ENCODE data around the gene HCFC1R1.

Gene HCFC1R1

GRCh38 chr16:3032624-3033023, 8.9 kb upstream of the HCFC1R1 start:
- DNase-seq = no peak

DNA sequence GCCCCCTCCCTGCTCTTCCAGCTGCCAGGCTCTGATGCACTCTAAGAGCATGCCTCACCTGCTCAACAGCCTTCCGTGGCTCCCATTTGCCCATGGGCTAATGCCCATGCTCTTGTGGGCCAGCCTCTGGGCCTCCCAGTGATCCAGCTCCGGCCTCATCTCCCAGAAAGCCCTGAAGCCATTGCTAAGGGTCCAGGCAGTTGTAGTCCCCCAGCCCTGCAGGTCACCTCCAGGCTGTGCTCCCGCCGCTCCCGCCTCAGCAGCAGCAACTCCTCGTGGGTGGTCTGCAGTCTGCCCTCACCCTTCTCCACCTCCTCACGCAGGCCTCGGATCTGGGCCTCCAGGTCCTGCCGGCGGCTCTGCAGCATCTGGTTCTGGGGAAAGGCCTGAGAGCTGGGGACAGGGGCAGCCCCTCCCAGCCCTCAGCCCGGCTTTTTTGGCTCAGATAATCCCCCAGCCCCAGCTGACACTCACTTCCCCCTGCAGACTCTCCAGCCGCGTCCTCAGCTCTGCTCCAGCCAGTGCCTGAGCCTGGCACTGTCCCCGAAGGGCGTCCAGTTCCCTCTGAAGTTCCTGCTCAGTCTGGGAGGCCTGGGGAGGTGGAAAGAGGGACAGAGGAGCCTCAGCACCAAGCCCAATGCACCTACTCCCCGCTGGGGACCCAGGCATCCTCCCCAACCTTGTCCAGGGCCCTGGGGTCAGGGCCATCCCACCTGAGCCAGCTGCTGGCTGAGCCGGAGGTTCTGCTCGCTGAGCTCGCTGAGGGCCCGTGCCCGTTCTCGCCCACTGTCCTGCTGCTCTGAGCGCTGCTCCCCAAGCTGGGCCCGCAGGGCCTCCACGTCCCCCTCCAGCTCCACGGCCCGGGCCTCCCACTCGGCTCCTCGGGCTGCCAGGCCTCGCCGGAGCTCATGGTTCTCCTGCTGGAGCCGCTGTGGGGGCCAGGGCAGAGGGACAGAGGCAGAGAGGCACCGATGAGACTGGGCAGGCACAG, 6.8 kb upstream of the HCFC1R1 start:
- no peak for DNase-seq

GRCh38 chr16:3029491-3030221, 5.9 kb upstream of the HCFC1R1 start:
- peak in 1 of 2 experiments; percentile 34 for DNase-seq

DNA sequence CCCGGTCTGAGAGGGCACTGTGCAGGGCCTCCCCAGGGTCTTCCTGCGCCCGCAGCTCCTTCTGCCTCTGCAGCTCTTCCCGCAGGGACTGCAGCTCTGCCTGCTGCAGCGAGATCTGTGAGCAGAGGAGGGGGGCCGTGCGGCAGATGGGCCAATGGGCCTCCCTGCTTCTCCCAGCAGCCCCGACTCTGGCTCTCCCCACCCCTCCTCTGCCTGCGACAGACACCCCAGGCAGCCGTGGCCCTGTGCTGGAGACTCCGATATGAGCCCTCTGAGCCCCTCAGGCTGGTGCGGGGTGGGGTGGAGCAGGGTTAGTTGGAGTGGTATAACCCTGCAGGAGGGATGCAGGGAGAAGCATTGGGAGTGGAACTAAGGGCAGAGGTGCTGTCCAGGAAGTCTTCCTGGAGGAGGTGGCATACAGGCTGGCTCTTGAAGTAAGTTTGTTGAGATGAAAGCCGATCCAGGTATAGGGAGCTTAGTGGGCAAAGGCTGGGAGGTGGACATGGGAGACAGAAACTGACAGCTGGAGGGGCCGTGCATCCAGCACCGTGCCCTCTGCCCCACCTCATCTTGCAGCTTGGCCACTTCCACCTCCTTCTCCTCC, 5.1 kb upstream of the HCFC1R1 start:
- DNase-seq = no peak

GRCh38 chr16:3027983-3028715, 4.4 kb upstream of the HCFC1R1 start:
- peak; percentile 37 to 87 for DNase-seq

DNA sequence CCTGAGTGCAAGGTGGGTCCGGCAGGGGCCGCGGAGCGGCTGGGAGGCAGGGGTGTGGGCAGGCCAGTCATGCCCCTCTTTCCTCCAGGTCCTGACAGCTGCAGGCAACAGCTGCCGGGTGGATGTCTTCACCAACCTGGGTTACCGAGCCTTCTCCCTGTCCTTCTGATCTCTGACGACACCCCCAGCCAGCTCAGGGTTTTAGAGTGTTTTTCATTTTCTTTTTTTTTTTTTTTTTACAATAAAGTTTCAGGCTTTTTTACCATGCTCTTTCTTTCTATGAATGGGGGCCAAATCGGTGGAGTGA, 3.7 kb upstream of the HCFC1R1 start:
- no peak for DNase-seq

- DNase-seq = no peak
Measured at GRCh38 chr16:3026609-3027488, 3.1 kb upstream of the HCFC1R1 start.

DNA sequence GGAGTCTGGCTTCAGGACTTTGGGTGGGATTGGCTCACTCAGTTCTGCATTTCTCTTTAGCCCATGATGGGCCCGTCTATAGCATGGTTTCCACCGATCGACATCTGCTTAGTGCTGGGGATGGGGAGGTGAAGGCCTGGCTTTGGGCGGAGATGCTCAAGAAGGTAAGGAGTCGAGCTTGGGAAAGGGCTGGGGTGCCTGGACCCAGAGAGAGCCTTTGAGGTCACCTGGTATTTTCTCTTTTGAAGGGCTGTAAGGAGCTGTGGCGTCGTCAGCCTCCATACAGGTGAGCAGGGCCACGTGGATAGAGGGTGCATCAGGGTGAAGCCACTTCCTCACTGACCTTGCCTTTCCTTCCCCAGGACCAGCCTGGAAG, 2.2 kb upstream of the HCFC1R1 start:
- DNase-seq = no peak

DNA sequence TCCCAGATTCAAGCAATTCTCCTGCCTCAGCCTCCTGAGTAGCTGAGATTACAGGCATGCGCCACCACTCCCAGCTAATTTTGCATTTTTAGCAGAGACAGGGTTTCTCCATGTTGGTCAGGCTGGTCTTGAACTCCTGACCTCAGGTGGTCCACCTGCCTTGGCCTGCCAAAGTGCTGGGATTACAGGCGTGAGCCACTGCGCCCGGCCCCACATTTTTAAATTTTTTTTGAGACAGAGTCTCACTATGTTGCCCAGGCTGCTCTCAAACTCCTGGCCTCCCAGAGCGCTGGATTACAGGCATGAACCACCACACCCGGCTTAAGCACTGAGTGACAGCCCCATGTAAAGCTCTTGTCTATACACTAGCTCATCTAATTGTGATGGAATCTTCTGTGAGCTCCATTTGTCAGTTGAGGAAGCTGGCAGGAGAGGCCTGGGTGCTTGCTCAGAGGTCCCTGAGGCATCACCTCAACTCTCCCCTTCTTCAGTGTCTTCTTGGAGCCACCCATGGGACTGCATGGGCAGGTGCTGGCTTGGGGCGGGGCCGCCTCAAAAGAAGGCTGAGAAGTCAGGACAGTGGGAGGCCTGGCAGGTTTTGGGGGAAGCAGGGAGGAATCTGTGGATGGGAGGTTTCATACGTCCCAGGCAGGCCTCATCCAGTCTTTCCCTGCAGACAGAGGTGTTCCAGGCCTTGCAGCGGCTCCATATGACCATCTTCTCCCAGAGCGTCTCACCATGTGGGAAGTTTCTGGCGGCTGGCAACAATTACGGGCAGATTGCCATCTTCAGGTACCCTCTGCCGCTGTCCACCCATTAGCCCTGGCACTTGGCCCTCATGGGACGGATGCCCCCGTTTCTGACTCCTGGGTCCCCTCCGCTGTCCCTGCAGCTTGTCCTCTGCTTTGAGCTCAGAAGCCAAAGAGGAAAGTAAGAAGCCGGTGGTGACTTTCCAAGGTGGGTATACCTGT, 1.6 kb upstream of the HCFC1R1 start:
- no peak for DNase-seq

- peak in 1 of 2 experiments; percentile 40 for DNase-seq
Measured at GRCh38 chr16:3023415-3023668, 400 bp downstream of the HCFC1R1 start.

- no peak for DNase-seq
Measured at GRCh38 chr16:3022684-3023414, 893 bp downstream of the HCFC1R1 start.

- DNase-seq = no peak
Measured at GRCh38 chr16:3022208-3022683, 1.5 kb downstream of the HCFC1R1 start.

GRCh38 chr16:3021449-3022207, 2.1 kb downstream of the HCFC1R1 start:
- DNase-seq = peak in 1 of 2 experiments; percentile 70

DNA sequence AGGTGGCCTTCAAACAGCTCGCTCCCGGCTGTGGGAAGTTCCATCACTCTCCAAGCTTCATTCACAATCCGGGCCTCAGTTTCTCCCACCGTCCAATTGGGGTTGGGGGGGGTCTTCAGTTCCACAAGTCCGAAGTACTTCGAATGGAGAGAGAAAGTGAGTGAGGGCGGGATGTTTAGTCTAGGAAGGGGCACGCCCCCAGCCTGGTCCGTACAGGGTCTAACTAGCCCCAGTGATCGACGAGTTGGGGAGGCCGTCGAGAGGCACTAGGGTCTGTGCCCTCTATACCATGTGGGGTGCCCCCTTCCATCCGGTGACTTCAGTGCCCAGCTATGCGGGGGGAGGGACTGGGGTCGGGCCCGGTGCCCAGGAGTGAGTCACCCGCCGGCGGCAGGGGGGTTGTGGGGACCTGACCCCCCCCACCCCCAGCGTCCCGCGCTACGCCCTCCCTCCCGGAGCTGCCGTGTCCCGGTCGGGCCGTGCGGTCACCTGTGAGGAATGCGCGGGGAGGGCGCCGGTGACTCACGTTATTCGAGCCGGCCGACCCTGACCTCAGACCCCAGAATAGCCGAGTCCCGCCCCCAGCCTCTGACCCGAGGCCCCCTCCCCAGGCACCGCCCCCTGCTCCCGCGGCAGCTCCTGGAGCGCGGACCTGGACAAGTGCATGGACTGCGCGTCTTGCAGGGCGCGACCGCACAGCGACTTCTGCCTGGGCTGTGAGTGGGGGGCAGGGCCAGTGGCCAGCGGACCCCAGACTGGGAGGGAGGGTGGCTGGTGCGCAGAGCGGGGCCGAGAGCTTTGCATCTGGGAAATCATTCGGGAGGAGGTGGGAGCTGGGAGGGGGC, 2.9 kb downstream of the HCFC1R1 start:
- DNase-seq = peak in 1 of 2 experiments; percentile 36

DNA sequence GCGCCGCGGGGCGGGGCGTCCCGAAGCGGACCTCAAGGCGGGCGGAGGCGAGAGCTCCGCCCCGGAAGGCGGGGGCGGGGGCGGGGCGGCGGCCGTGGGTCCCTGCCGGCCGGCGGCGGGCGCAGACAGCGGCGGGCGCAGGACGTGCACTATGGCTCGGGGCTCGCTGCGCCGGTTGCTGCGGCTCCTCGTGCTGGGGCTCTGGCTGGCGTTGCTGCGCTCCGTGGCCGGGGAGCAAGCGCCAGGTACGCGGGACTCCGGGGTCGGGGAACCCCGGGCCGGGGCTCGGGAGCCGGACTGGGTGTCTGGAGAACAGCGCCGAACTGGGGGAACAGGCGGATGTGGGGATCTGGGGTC, 3.5 kb downstream of the HCFC1R1 start, which contains the start of gene TNFRSF12A:
TSS of gene TNFRSF12A (plus strand) at position 122 of the 357 bp plus-strand sequence. CDS start at position 152, 30 bp downstream.
- DNase-seq = peak in 1 of 2 experiments; percentile 79

DNA sequence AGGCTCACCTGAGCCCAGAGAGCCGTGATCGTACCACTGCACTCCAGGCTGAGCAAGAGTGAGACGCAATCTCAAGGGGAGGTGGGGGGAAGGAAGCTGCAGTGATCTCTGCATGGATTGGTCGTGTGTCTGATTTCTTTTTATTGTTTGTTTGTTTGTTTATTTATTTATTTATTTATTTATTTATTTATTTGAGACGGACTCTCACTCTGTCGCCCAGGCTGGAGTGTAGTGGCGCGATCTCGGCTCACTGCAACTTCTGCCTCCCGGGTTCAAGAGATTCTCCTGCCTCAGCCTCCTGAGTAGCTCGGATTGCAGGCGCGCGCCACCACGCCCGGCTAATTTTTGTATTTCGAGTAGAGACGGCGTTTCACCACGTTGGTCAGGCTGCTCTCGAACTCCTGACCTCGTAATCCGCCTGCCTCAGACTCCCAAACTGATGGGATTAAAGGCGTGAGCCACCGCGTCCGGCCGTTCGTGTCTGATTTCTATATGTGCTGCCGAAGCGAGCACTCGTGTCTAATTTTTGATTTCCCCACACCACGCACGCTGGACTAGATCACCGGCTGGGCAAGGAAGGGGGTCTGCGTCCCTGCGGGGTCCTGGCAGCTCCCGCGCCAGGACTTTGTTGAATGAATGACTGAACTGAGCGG, 4.0 kb downstream of the HCFC1R1 start:
- no peak for DNase-seq

DNA sequence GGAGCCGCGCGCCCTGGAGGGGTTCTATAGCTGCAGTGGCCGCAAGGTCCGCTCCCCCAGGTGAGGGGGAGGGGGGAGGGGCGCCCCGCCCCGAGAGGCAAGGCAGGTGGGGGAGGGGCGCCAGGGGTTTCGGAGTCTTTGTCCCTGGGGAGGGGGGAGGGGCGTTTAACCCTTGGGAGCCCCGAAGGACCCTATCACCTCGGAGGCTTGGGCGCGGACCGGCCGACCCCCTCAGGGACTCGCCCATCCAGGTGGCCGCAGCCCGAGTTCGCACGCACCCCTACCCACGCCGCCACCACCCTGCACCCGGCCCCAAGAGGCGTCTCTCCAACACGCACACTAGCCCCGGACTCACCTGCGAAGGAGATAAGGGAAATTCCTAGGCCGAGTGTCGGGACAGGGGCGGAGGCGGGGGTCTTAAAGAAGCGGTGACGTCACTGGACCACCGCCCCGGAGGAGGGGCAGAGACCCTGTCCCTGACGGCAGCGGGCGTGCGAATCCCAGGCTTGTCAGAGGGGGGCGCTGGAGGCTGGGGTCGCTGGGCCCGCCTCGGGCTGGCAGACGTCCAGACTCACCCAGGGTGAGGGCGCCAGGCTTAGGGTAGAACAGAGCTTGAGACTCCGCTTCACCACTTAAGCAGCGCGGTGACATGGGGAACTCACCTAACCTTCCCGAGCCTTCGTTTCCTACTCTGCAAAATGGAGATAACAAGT, 5.8 kb downstream of the HCFC1R1 start, which contains the start of gene CLDN6:
TSS of gene CLDN6 (minus strand) at position 390 of the 713 bp plus-strand sequence. CDS start 2,162 bp downstream, outside the sequence.
- DNase-seq = peak in 1 of 2 experiments; percentile 47

All from NCI-H526 (cell line).